Stomach (tissue), 9 donors: ENCODE results near the gene YIPF4. TPM values are rescaled to one million over a fixed set of nuclear protein-coding genes. Genes with fewer than 3 reads are reported as not detected.
"Not testable (repeated sequence)": the region's sequence is repeated elsewhere in the genome, so short reads cannot be mapped to it uniquely, and the experiment has no call there.

Source experiments
- DNase-seq, 2 donors: peaks; one replicate each; pipeline versions ENCODE4 v3.0.0 to v3.0.0-alpha.2; 2013 to 2019
- H3K27ac ChIP-seq, 5 donors: fragments of 200-600 bp in 4 of 5; sonication (generic) in 4 of 5; one replicate each; pipeline ENCODE4 v1.5.1; 2013 to 2019; ENCODE audit warnings: mild to moderate bottlenecking in 1 of 5, moderate library complexity in 1 of 5
- H3K27me3 ChIP-seq, 3 donors: fragments of 200-600 bp; sonication (generic); one replicate each; pipeline ENCODE4 v1.5.1; 2017 to 2019; ENCODE audit warnings: mixed run types in 1 of 3
- H3K36me3 ChIP-seq, 4 donors: fragments of 200-600 bp; sonication (generic); 1 replicate in 3 of 4; 2 replicates in 1 of 4; pipeline ENCODE4 v1.5.1; 2016 to 2019
- H3K4me1 ChIP-seq, 4 donors: fragments of 200-600 bp; sonication (generic); one replicate each; pipeline ENCODE4 v1.5.1; 2016 to 2019
- H3K4me3 ChIP-seq, 4 donors: fragments of 200-600 bp; sonication (generic) in 3 of 4; one replicate each; pipeline ENCODE4 v1.5.1; 2016 to 2019; ENCODE audit warnings: mild to moderate bottlenecking in 1 of 4
- H3K9me3 ChIP-seq, 4 donors: fragments of 200-600 bp; sonication (generic); one replicate each; pipeline ENCODE4 v1.5.1; 2016 to 2019
- EP300 ChIP-seq: sonication (generic); formaldehyde crosslinking; IDR thresholded peaks from one replicate; pipeline ENCODE4 v1.6.1; 2017; ENCODE audit warnings: antibody characterized with exemption
- POLR2A ChIP-seq, 4 donors: fragments of 450-650 bp; IDR thresholded peaks; one replicate each; pipeline ENCODE4 v1.6.1; 2016; ENCODE audit warnings: antibody characterized with exemption in 4 of 4, control low read depth in 2 of 4, mild to moderate bottlenecking in 1 of 4, moderate library complexity in 1 of 4
- POLR2AphosphoS5 ChIP-seq, 3 donors: sonication (generic); formaldehyde crosslinking; IDR thresholded peaks; one replicate each; pipeline ENCODE4 v1.6.1; 2016; ENCODE audit warnings: antibody characterized with exemption in 3 of 3
- WGBS, 5 donors: extraction: QIAGEN DNeasy Blood & Tissue Kit in 3 of 5; methylation state at CpG; one replicate each; pipeline versions ENCODE4 v1.1.5 to v1.1.7; 2013 to 2018; 5-methylcytosine and 5-hydroxymethylcytosine counted together
- intact Hi-C: fragments of 100-400 bp; cut with DNase I; formaldehyde crosslinking; loops from one replicate; pipeline ENCODE4 v1.15.1; 2023; ENCODE audit warnings: low total_unique reads
- polyA plus RNA-seq, 3 donors: library from polyadenylated mRNA; stranded (reverse); fragments of 200-250 nt; gene quantifications; one replicate each; pipeline ENCODE4 v1.2.3, GENCODE V29; 2013
- total RNA-seq, 5 donors: library from RNA; depleted of rRNA; stranded (reverse); fragments of >200 nt; gene quantifications; one replicate each; pipeline versions ENCODE4 v1.1.0 to v1.2.3, GENCODE V29; 2014 to 2016
- TF ChIP-seq, protein P1 (sequence below), 7 experiments: fragments of 450-650 bp in 4 of 7; fragments of 200-600 bp in 3 of 7; sonication (generic) in 3 of 7; IDR thresholded peaks; one replicate each; pipeline ENCODE4 v1.5.1; 2016 to 2019; ENCODE audit warnings: antibody characterized with exemption in 7 of 7, control low read depth in 2 of 7, mild to moderate bottlenecking in 1 of 7
- donor health status: healthy with polysubstance abuse.
- donor health status: Bipolar disorder and iron deficiency.
- donor health status: healthy.

YIPF4 gene
- total and polyA plus RNA-seq, 8 donors: 5.3 to 68.3 (median 10.2) TPM

GRCh38 chr2:32329180-32329980, 51.7 kb downstream of the YIPF4 start:
- H3K36me3 ChIP-seq, intact Hi-C loops, H3K27me3 ChIP-seq, H3K9me3 ChIP-seq: not testable (repeated sequence)
- Histone ChIP-seq H3K4me1 (peaks cover 0 to 14% (median 7%) of the 10 kb centered on the region in 4 donors), H3K4me3 (peak overlapping the region in 1 of 4 donors; percentile 21), H3K27ac (peak overlapping the region; percentile 65 to 83 (median 73))
- 48 to 72% (median 62%) methylated on average over 14 of the region's 14 CpGs for WGBS, 5 donors
- peak in 1 of 3 donors; percentile 3 for TF ChIP-seq POLR2AphosphoS5 (IDR thresholded peaks at IDR 0.05)
- DNase-seq: peak; percentile 36 to 56

DNA sequence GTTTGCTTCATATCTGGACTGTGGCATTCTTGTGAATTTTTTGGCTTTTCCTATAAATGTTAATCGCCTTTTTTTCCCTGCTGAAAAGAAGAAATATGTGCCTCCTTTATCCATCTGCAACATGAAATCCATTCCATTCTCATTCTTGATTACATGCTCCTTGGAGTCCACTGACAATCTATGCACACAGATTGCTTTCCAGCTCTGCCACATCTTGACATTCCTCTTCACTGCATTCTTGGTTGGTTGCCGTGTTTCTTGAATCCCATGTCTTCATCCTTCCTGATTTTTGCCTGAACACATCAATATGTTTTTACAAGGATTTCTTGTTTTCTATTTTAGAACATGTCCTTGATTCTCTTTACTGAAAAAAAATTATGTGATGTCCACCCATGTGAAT, 52.4 kb downstream of the YIPF4 start:
- Histone ChIP-seq H3K36me3 (no peaks in the 10 kb centered on the region), H3K27me3 (no peaks in the 10 kb centered on the region), H3K4me3 (no peak overlapping the region), H3K27ac (peak overlapping the region in 4 of 5 donors; percentile 24 to 83 (median 51)), H3K9me3 (no peaks in the 10 kb centered on the region), H3K4me1 (peaks cover 0 to 14% (median 7%) of the 10 kb centered on the region in 4 donors)
- no peak for TF ChIP-seq EP300
- no peak for TF ChIP-seq POLR2A (IDR thresholded peaks at IDR 0.05)
- TF ChIP-seq POLR2AphosphoS5 (IDR thresholded peaks at IDR 0.05): no peak
- TF ChIP-seq, protein P1, sequence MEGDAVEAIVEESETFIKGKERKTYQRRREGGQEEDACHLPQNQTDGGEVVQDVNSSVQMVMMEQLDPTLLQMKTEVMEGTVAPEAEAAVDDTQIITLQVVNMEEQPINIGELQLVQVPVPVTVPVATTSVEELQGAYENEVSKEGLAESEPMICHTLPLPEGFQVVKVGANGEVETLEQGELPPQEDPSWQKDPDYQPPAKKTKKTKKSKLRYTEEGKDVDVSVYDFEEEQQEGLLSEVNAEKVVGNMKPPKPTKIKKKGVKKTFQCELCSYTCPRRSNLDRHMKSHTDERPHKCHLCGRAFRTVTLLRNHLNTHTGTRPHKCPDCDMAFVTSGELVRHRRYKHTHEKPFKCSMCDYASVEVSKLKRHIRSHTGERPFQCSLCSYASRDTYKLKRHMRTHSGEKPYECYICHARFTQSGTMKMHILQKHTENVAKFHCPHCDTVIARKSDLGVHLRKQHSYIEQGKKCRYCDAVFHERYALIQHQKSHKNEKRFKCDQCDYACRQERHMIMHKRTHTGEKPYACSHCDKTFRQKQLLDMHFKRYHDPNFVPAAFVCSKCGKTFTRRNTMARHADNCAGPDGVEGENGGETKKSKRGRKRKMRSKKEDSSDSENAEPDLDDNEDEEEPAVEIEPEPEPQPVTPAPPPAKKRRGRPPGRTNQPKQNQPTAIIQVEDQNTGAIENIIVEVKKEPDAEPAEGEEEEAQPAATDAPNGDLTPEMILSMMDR (IDR thresholded peaks at IDR 0.05): no peak
- no peak for DNase-seq
- 88 to 98% (median 89%) methylated on average over 2 of the region's 2 CpGs for WGBS, 5 donors
- intact Hi-C loops: no loop called here

DNA sequence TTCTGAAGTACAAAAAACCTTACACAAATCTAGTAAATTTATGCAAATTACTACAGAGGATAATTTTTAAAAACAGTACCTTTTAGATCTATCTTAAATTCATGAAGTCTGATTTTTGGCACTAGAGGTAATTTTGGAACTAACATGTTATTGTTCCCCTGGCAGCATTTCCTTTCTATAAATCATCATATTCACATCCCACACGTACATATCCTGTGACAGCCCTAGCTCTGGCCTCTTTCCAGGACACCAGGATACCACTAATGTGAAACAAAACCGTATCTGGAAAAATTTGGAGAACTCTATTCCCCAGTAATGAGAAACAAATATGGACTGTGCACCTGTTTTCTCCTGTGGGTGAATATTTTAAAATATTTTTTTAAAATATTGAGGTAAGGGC, 65.1 kb downstream of the YIPF4 start:
- H3K9me3 ChIP-seq: no peaks in the 10 kb centered on the region
- H3K36me3 ChIP-seq: peaks cover 0 to 6% (median 0%) of the 10 kb centered on the region in 4 donors
- intact Hi-C loops: no loop called here
- H3K27me3 ChIP-seq: no peaks in the 10 kb centered on the region
- H3K27ac ChIP-seq: no peak overlapping the region
- WGBS, 5 donors: 54 to 73% (median 59%) methylated on average over 2 of the region's 2 CpGs
- peak in 1 of 2 donors; percentile 56 for DNase-seq
- no peaks in the 10 kb centered on the region for H3K4me1 ChIP-seq
- H3K4me3 ChIP-seq: no peak overlapping the region
- TF ChIP-seq, protein P1 (IDR thresholded peaks at IDR 0.05): no peak
- TF ChIP-seq POLR2AphosphoS5 (IDR thresholded peaks at IDR 0.05): no peak
- TF ChIP-seq POLR2A (IDR thresholded peaks at IDR 0.05): no peak

DNA sequence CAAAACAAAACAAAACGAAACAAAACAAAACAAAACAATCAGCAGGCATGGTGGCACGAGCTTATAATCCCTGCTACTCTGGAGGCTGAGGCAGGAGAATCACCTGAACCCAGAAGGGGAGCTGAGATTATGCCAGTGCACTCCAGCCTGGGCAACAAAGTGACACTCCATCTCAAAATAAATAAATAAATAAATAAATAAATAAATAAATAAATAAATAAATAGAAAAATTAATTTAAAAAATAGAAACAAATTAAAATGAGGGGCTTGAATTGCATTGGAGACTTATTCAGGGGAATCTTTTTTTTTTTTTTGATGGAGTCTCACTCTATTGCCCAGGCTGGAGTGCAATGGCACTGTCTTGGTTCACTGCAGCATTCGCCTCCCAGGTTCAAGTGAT, 73.1 kb downstream of the YIPF4 start:
- DNase-seq, H3K4me1 ChIP-seq, H3K27me3 ChIP-seq, H3K4me3 ChIP-seq, H3K36me3 ChIP-seq, H3K27ac ChIP-seq, H3K9me3 ChIP-seq, intact Hi-C loops: not testable (repeated sequence)
- WGBS, 5 donors: 79 to 95% (median 94%) methylated on average over 3 of the region's 3 CpGs

DNA sequence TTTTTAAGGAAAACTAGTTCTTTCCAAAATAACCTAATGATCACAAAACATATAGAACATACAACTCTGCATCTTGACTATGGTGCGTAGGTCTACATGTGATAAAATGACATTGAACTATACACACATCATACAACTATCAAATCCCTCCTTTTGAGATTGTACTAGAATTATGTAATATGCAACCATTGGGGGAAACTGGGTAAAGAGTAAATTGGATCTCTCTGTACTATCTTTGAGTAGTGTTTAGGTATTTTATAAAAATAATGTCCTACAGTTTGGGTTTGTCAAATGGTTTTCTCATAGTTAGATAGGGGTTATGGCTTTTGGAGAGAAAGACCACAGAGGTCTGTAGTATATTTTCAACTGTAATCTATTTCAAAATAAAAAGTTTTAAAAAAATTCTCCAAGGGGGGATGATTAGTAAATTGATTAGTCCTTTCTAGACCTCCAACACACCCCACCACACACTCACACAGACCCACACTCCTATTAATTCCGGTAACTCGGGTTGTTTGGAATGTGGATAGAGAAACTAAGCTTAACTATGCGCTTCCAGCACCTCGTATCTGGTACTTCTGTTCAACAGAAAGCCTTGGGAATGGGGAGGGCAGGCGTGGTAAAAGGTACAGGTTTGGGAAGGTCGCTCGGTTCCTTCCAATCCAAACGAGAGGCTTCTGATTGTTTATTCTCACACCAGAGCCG, 78.4 kb downstream of the YIPF4 start:
- Histone ChIP-seq H3K36me3 (peaks cover 0 to 4% (median under 1%) of the 10 kb centered on the region in 4 donors), H3K27me3 (no peaks in the 10 kb centered on the region), H3K4me1 (peaks cover 17 to 39% (median 30%) of the 10 kb centered on the region in 4 donors), H3K4me3 (peak overlapping the region; percentile 92 to 100 (median 98)), H3K27ac (peak overlapping the region; percentile 94 to 99 (median 99)), H3K9me3 (no peaks in the 10 kb centered on the region)
- intact Hi-C loops: no loop called here
- TF ChIP-seq POLR2AphosphoS5 (IDR thresholded peaks at IDR 0.05) (no peak), POLR2A (IDR thresholded peaks at IDR 0.05) (no peak)
- WGBS, 5 donors: 8 to 10% (median 10%) methylated on average over 10 of the region's 10 CpGs
- DNase-seq: no peak
